ENCODE data around the gene RIN3. TPM values are rescaled to one million over a fixed set of nuclear protein-coding genes. Genes with fewer than 3 reads are reported as not detected.
A peak's percentile ranks its signal among the peaks of the same experiment; 100 is the strongest.

Gene RIN3
- total and polyA plus RNA-seq, 4 donors = 3.4 to 7.4 (median 5.2) TPM

DNA sequence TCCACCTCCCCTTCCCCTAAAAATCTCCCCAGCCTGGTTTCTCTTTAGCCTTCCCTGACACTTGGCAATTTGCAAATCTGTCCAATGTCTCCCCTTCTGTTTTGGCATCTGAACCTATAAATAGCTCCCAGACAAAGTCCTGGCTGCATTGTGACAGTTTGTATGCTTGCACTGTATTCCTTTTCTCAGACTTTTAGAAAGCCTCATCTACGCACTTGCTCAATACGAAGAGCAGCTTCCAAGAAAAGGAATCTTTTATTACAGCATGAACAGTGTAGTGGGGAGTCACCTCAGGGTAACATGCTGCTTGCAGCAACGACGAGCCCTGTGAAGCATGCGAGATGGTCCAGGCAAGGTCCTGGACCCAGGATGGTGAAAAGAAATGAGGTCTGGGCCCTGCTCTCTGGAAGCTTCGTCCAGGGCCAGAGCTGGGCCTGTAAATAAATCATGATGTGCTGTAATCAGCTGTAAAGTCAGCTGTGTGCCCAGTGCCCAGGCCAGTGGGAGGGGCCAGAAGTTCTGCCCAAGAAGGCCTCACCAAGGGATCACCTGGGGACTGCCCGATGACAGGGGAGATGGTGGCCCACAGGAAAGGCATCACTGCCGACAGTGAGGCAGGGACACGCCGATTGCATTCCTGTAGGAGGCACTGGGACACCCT is 88.3 kb downstream of the RIN3 start:
- Histone ChIP-seq H3K4me1 (ENCODE audit: control insufficient read depth, insufficient read depth, low read length) (peaks cover 21% of the 10 kb centered on the region), H3K36me3 (ENCODE audit: control insufficient read depth, insufficient read depth, low read length) (no peaks in the 10 kb centered on the region), H3K4me3 (ENCODE audit: low read depth, low read length) (no peak overlapping the region), H3K9me3 (ENCODE audit: control insufficient read depth, insufficient read depth, low read length) (no peaks in the 10 kb centered on the region), H3K27me3 (ENCODE audit: control insufficient read depth, insufficient read depth, low read length) (no peaks in the 10 kb centered on the region), H3K27ac (ENCODE audit: low read depth, low read length) (no peak overlapping the region)
- DNase-seq (ENCODE audit: low read depth in 4 of 6, low spot score in 6 of 6) = no peak
- 64% methylated on average over 10 of the region's 10 CpGs for WGBS (ENCODE audit: insufficient coverage)

DNA sequence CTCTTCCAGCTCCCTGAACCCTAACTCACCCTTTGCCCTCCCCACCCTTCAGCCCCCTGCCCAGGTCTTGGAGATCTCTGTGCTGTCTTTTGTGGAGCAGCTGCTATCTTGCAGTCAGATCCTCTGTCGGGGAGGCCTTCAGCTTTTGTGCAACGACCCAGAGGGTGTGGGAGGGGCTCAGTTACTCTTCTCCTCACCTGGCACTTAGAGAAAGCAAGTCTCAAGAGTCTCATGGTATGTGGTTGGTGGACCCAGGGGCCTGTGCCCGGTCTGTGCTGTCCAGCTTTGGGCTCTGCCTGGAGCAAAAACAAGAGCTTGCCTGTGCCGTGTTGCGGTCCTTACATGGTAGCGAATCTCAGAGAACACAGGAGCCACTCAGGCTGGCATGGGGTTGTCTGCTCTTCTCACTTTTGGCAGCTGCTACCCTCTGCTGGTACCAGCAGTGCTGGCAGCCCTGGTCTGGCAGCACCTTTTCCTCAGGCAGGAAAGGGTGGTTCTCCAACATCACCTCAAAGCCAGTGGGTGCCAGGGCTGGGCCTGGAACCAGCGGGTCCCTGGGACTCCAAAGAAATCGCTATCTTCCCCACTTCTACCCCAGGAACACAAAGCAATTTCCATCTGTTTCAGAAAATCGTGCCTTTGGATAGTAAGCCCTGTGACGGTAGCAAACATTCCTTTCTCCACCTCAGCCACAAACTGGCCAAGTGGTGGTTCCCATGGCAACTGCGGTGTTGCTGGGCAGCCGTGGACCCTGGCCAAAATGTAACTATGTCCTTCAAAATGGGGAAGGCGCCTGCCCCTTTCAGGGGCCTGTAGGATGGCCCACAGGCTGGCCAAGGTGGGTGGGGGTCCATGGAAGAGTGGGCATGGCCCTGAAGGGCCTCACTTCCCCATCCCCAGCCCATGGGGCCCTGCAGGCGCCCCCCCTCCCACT is 90.0 kb downstream of the RIN3 start:
- no peaks in the 10 kb centered on the region for H3K36me3 ChIP-seq (ENCODE audit: control insufficient read depth, insufficient read depth, low read length)
- no peaks in the 10 kb centered on the region for H3K27me3 ChIP-seq (ENCODE audit: control insufficient read depth, insufficient read depth, low read length)
- WGBS (ENCODE audit: insufficient coverage) = 22% methylated on average over 9 of the region's 14 CpGs
- peaks cover 21% of the 10 kb centered on the region for H3K4me1 ChIP-seq (ENCODE audit: control insufficient read depth, insufficient read depth, low read length)
- DNase-seq (ENCODE audit: low read depth in 4 of 6, low spot score in 6 of 6) = peak; percentile 28 to 92 (median 60)
- no peaks in the 10 kb centered on the region for H3K9me3 ChIP-seq (ENCODE audit: control insufficient read depth, insufficient read depth, low read length)
- no peak overlapping the region for H3K27ac ChIP-seq (ENCODE audit: low read depth, low read length)
- no peak overlapping the region for H3K4me3 ChIP-seq (ENCODE audit: low read depth, low read length)

DNA sequence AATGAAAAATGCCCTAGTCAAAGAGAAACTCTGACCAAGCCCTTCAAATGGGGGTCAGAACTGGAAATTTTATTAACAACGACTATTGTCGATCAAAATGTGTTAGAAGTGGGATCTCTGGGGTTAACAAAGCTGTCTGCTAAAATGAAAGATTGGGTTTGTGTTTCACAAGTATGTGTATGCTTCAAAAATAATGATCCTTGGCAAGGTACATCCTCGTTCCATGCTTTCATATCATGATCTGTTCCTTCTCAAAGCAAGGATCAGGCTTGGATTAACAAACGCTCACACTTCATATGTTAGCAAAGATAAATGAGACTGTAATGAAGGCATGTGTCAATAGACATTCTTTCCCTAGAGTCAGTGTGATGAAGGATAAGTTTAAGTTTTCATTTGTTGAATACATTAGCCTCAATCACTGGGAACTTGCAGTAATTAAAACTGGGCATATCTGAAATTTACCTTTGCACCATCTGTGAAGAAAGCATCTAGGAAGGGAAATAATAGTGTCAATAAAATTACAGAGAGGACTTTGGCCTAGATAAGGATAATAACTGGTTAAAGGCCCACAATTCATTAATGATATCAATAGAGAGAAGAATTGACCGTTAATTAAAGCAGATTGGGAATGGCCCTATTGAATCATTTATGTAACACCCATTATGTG is 91.8 kb downstream of the RIN3 start:
- H3K9me3 ChIP-seq (ENCODE audit: control insufficient read depth, insufficient read depth, low read length) = no peaks in the 10 kb centered on the region
- H3K4me1 ChIP-seq (ENCODE audit: control insufficient read depth, insufficient read depth, low read length) = peaks cover 21% of the 10 kb centered on the region
- 100% methylated on average over 2 of the region's 5 CpGs for WGBS (ENCODE audit: insufficient coverage)
- no peak overlapping the region for H3K27ac ChIP-seq (ENCODE audit: low read depth, low read length)
- DNase-seq (ENCODE audit: low read depth in 4 of 6, low spot score in 6 of 6) = no peak
- H3K36me3 ChIP-seq (ENCODE audit: control insufficient read depth, insufficient read depth, low read length) = no peaks in the 10 kb centered on the region
- H3K4me3 ChIP-seq (ENCODE audit: low read depth, low read length) = no peak overlapping the region
- no peaks in the 10 kb centered on the region for H3K27me3 ChIP-seq (ENCODE audit: control insufficient read depth, insufficient read depth, low read length)

DNA sequence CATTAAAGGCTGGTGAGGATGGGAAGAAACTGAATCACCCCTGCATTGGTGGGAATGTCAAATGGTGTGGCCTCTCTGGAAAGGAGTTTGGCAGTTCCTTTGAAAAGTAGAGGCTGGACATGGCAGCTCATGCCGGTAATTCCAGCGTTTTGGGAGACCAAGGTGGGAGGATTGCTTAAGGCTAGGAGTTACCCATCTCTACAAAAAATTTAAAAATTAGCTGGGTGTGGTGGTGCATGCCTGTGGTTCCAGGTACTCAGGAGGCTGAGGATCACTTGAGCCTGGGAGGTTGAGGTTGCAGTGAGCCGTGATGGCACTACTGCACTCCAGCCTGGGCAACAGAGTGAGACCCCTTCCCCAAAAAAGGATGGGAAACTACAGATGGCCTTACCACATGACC is 93.7 kb downstream of the RIN3 start:
- Histone ChIP-seq H3K36me3 (ENCODE audit: control insufficient read depth, insufficient read depth, low read length) (no peaks in the 10 kb centered on the region), H3K4me3 (ENCODE audit: low read depth, low read length) (no peak overlapping the region), H3K4me1 (ENCODE audit: control insufficient read depth, insufficient read depth, low read length) (peaks cover 17% of the 10 kb centered on the region), H3K27me3 (ENCODE audit: control insufficient read depth, insufficient read depth, low read length) (no peaks in the 10 kb centered on the region), H3K9me3 (ENCODE audit: control insufficient read depth, insufficient read depth, low read length) (no peaks in the 10 kb centered on the region), H3K27ac (ENCODE audit: low read depth, low read length) (no peak overlapping the region)
- DNase-seq (ENCODE audit: low read depth in 4 of 6, low spot score in 6 of 6) = no peak
- WGBS (ENCODE audit: insufficient coverage) = no CpG with 5 or more reads among the region's 3 CpGs

DNA sequence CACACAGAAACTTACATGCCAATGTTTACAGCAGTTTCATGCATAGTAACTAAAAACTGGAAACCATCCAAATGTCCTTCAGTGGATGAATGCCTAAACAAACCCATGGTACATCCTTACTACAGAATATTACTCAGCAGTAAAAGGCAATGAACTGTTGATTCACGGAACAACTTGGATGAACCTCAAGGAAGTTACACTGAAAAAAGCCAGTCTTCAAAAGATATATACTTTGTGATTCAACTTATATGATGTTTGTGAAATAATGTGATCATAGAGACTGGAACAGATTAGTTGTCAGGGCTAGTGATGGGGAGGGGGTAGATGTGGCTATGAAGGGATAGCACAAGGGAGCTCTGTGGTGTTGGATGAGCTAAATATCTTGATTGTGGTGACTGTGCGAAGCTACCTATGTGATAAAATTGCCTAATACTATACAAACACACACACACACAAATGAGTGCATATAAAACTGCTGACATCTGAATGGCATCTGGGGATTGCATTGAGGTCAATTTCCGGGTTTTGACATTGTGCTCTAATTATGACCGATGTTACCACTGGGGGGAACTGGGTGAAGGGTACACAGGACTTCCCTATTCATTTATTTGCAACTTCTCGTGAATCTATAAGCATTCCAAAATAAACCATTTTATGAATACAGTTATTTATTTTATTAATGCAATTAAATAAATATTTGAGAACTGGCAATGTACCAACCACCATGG is 94.3 kb downstream of the RIN3 start:
- 80% methylated on average over 1 of the region's 5 CpGs for WGBS (ENCODE audit: insufficient coverage)
- peaks cover 14% of the 10 kb centered on the region for H3K4me1 ChIP-seq (ENCODE audit: control insufficient read depth, insufficient read depth, low read length)
- H3K4me3 ChIP-seq (ENCODE audit: low read depth, low read length) = no peak overlapping the region
- H3K27ac ChIP-seq (ENCODE audit: low read depth, low read length) = no peak overlapping the region
- no peaks in the 10 kb centered on the region for H3K36me3 ChIP-seq (ENCODE audit: control insufficient read depth, insufficient read depth, low read length)
- H3K9me3 ChIP-seq (ENCODE audit: control insufficient read depth, insufficient read depth, low read length) = no peaks in the 10 kb centered on the region
- no peaks in the 10 kb centered on the region for H3K27me3 ChIP-seq (ENCODE audit: control insufficient read depth, insufficient read depth, low read length)
- peak in 1 of 6 donors; percentile 26 for DNase-seq (ENCODE audit: low read depth in 4 of 6, low spot score in 6 of 6)

DNA sequence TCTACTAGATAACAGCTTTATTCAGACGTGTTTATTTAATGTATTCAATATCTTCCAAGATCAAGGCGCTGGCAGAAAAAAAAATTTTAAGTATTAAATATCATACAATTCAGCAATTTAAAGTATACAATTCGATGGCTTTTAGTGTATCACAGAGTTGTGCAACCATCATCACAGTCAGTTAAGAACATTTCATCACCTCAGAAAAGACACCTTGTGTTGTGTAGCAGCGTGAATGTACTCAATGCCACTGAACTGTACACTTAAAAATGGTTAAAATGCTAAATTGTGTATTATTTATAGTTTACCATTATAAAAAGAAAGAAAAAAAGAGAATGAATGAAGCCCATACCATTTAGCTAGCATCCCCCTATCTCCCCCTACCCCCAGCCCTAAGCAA is 96.4 kb downstream of the RIN3 start:
- no peaks in the 10 kb centered on the region for H3K27me3 ChIP-seq (ENCODE audit: control insufficient read depth, insufficient read depth, low read length)
- H3K27ac ChIP-seq (ENCODE audit: low read depth, low read length) = no peak overlapping the region
- no peak for DNase-seq (ENCODE audit: low read depth in 4 of 6, low spot score in 6 of 6)
- no peaks in the 10 kb centered on the region for H3K9me3 ChIP-seq (ENCODE audit: control insufficient read depth, insufficient read depth, low read length)
- no peaks in the 10 kb centered on the region for H3K4me1 ChIP-seq (ENCODE audit: control insufficient read depth, insufficient read depth, low read length)
- WGBS (ENCODE audit: insufficient coverage) = no CpG with 5 or more reads among the region's 4 CpGs
- no peaks in the 10 kb centered on the region for H3K36me3 ChIP-seq (ENCODE audit: control insufficient read depth, insufficient read depth, low read length)
- no peak overlapping the region for H3K4me3 ChIP-seq (ENCODE audit: low read depth, low read length)

DNA sequence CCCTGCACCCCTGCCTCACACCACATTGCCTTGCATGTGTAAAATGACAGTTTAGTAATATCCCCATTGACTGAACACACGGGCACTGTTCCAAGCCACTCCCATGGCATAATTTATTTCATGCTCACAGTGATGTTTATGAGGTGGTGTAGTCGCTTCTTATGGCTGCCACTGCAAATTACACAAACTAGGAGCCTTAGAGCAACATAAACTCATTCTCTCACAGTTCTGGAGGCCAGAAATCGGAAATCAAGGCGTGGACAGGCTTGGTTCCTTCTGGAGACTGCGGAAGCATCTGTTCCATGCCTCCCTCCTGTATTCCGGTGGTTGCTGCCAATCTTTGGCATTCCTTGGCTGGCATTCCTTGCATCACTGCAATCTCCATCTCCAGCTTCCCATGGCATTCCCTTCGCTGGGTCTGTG is 97.3 kb downstream of the RIN3 start:
- Histone ChIP-seq H3K9me3 (ENCODE audit: control insufficient read depth, insufficient read depth, low read length) (no peaks in the 10 kb centered on the region), H3K27ac (ENCODE audit: low read depth, low read length) (no peak overlapping the region), H3K4me3 (ENCODE audit: low read depth, low read length) (no peak overlapping the region), H3K27me3 (ENCODE audit: control insufficient read depth, insufficient read depth, low read length) (no peaks in the 10 kb centered on the region), H3K4me1 (ENCODE audit: control insufficient read depth, insufficient read depth, low read length) (no peaks in the 10 kb centered on the region), H3K36me3 (ENCODE audit: control insufficient read depth, insufficient read depth, low read length) (no peaks in the 10 kb centered on the region)
- peak in 1 of 6 donors; percentile 73 for DNase-seq (ENCODE audit: low read depth in 4 of 6, low spot score in 6 of 6)
- 97% methylated on average over 5 of the region's 7 CpGs for WGBS (ENCODE audit: insufficient coverage)

DNA sequence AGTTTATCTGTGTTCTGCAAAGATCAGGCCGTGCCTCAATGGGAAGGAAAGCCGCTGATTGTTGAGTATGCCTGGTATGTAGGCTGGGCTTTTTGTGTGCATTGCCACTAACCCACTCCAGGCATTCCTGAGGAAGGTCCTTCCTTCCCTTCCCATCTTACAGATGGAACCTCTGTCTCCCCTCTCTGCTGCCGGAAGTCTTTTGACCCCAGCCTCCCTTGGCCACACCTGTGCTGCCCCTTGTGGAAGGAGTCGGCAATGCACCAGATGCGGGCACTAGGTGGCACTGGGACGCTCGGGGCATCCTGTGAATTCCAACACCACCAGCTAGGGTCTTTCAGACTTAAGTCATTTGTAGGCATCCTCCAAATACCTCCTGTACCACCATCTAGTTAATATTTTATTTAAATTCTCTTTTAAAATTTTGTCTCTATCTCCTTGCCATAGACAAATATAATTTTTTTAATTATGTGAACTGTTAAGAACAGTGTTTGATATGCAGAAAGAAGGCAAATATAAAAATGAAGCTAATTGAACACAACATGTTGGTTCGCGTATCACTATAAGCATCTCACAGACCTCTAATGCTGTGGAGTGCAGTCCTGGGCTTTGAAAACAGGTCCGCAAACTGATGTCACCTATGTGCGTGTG is 99.6 kb downstream of the RIN3 start:
- H3K9me3 ChIP-seq (ENCODE audit: control insufficient read depth, insufficient read depth, low read length) = no peaks in the 10 kb centered on the region
- H3K36me3 ChIP-seq (ENCODE audit: control insufficient read depth, insufficient read depth, low read length) = no peaks in the 10 kb centered on the region
- no peaks in the 10 kb centered on the region for H3K27me3 ChIP-seq (ENCODE audit: control insufficient read depth, insufficient read depth, low read length)
- no peaks in the 10 kb centered on the region for H3K4me1 ChIP-seq (ENCODE audit: control insufficient read depth, insufficient read depth, low read length)
- no peak for DNase-seq (ENCODE audit: low read depth in 4 of 6, low spot score in 6 of 6)
- no peak overlapping the region for H3K4me3 ChIP-seq (ENCODE audit: low read depth, low read length)
- 57% methylated on average over 7 of the region's 11 CpGs for WGBS (ENCODE audit: insufficient coverage)
- no peak overlapping the region for H3K27ac ChIP-seq (ENCODE audit: low read depth, low read length)

Data from spinal cord (tissue), 10 donors.